ENCODE measurements around the gene DEPDC1B. TPM values are rescaled to one million over a fixed set of nuclear protein-coding genes. Genes with fewer than 3 reads are reported as not detected.

DEPDC1B gene
- total RNA-seq, 6 donors from 2014 or later, result 0.49 to 3.1 (median 0.72) TPM; not detected in 1

GRCh38 chr5:60677850-60678664 is 21.9 kb downstream of the DEPDC1B start:
- DNase-seq (no peak), ATAC-seq (ENCODE audit: low FRiP score in 2 of 2) (peak in 1 of 2 donors; percentile 45)
- Histone ChIP-seq H3K4me3 (no peak overlapping the region), H3K27ac (no peak overlapping the region), H3K9me3 (no peaks in the 10 kb centered on the region), H3K27me3 (no peaks in the 10 kb centered on the region), H3K36me3 (no peaks in the 10 kb centered on the region), H3K4me1 (peaks cover 0 to 5% (median 2%) of the 10 kb centered on the region in 4 donors)
- WGBS, 2 donors, result 54 to 61% methylated on average over 6 of the region's 6 CpGs
- peak in 5 of 6 experiments; percentile 21 to 59 (median 50) for TF ChIP-seq CTCF (IDR thresholded peaks at IDR 0.05)
- no peak for TF ChIP-seq EP300 (IDR thresholded peaks at IDR 0.05)

- no peak for ATAC-seq (ENCODE audit: low FRiP score in 2 of 2)
- Histone ChIP-seq H3K36me3 (no peaks in the 10 kb centered on the region), H3K4me1 (peaks cover 0 to 5% (median 2%) of the 10 kb centered on the region in 4 donors), H3K4me3 (no peak overlapping the region), H3K9me3 (no peaks in the 10 kb centered on the region), H3K27me3 (no peaks in the 10 kb centered on the region), H3K27ac (no peak overlapping the region)
- TF ChIP-seq POLR2AphosphoS5 (IDR thresholded peaks at IDR 0.05) (no peak), EP300 (IDR thresholded peaks at IDR 0.05) (no peak), CTCF (IDR thresholded peaks at IDR 0.05) (no peak), POLR2A (IDR thresholded peaks at IDR 0.05) (no peak)
- WGBS, 2 donors, result 89 to 93% methylated on average over 1 of the region's 1 CpG
- no peak for DNase-seq
Measured at GRCh38 chr5:60675286-60675685, 24.7 kb downstream of the DEPDC1B start.

- Histone ChIP-seq H3K27ac (no peak overlapping the region), H3K4me3 (no peak overlapping the region), H3K9me3 (no peaks in the 10 kb centered on the region), H3K4me1 (peaks cover 0 to 5% (median 2%) of the 10 kb centered on the region in 4 donors), H3K36me3 (no peaks in the 10 kb centered on the region), H3K27me3 (no peaks in the 10 kb centered on the region)
- TF ChIP-seq CTCF (IDR thresholded peaks at IDR 0.05) (no peak), POLR2AphosphoS5 (IDR thresholded peaks at IDR 0.05) (no peak), EP300 (IDR thresholded peaks at IDR 0.05) (no peak), POLR2A (IDR thresholded peaks at IDR 0.05) (no peak)
- ATAC-seq (ENCODE audit: low FRiP score in 2 of 2) (no peak), DNase-seq (no peak)
- WGBS, 2 donors, result 80 to 83% methylated on average over 2 of the region's 2 CpGs
Measured at GRCh38 chr5:60674251-60675069, 25.5 kb downstream of the DEPDC1B start.

- no peak for ATAC-seq (ENCODE audit: low FRiP score in 2 of 2)
Measured at GRCh38 chr5:60673334-60673733, 26.6 kb downstream of the DEPDC1B start.

More at GRCh38 chr5:60673334-60673733, 26.6 kb downstream of the DEPDC1B start:
- no peaks in the 10 kb centered on the region for H3K9me3 ChIP-seq
- no peak overlapping the region for H3K27ac ChIP-seq
- no peaks in the 10 kb centered on the region for H3K36me3 ChIP-seq
- no peak for DNase-seq
- no peak overlapping the region for H3K4me3 ChIP-seq
- TF ChIP-seq POLR2A (IDR thresholded peaks at IDR 0.05) (no peak), CTCF (IDR thresholded peaks at IDR 0.05) (no peak), POLR2AphosphoS5 (IDR thresholded peaks at IDR 0.05) (no peak), EP300 (IDR thresholded peaks at IDR 0.05) (no peak)
- peaks cover 0 to 5% (median 2%) of the 10 kb centered on the region in 4 donors for H3K4me1 ChIP-seq
- H3K27me3 ChIP-seq, result no peaks in the 10 kb centered on the region
- 83 to 88% methylated on average over 2 of the region's 2 CpGs for WGBS, 2 donors
